CD4-positive, alpha-beta T cell (primary cell): ENCODE results near the gene LTO1. TPM values are rescaled to one million over a fixed set of nuclear protein-coding genes. Genes with fewer than 3 reads are reported as not detected.
A peak's percentile ranks its signal among the peaks of the same experiment; 100 is the strongest.

Experiments used
- ATAC-seq: fragments of 200-7000 bp; cut with Tn5 transposase; one replicate; pipeline ENCODE4 v1.10.0; 2022; ENCODE audit warnings: mild to moderate bottlenecking; ENCODE audit not compliant: poor library complexity
- CTCF ChIA-PET: fragments of 350-600 bp; sonication (Branson Sonifier 250); formaldehyde crosslinking; loops from one replicate; lab custom pipeline; 2021; ENCODE audit warnings: antibody characterized with exemption, inconsistent platforms; lab: Charles Lee
- POLR2A ChIA-PET: fragments of 350-600 bp; sonication (Branson Sonifier 250); formaldehyde crosslinking; loops from one replicate; lab custom pipeline; 2021; ENCODE audit warnings: antibody characterized with exemption, inconsistent platforms; lab: Charles Lee
- DNase-seq, 14 experiments: peaks; one replicate each; pipeline ENCODE4 v3.0.0-alpha.2; 2013 to 2020; ENCODE audit warnings: mixed read lengths in 2 of 14
- H3K27ac ChIP-seq, 2 donors: one replicate each; pipeline versions ENCODE4 v1.5.1 to v1.7.0; 2013; ENCODE audit warnings: low read length in 2 of 2, low read depth in 1 of 2, mild to moderate bottlenecking in 1 of 2
- H3K27me3 ChIP-seq, 2 experiments: 1 replicate in 1 of 2; 2 replicates in 1 of 2; pipeline versions ENCODE4 v1.6.1 to v1.7.0; 2013; ENCODE audit warnings: low read length in 2 of 2, control low read depth in 1 of 2, mild to moderate bottlenecking in 1 of 2, moderate library complexity in 1 of 2; ENCODE audit not compliant: insufficient read depth in 2 of 2, control insufficient read depth in 1 of 2
- H3K36me3 ChIP-seq: one replicate; pipeline ENCODE4 v1.6.1; 2013; ENCODE audit warnings: low read length, control low read depth; ENCODE audit not compliant: insufficient read depth
- H3K4me1 ChIP-seq: one replicate; pipeline ENCODE4 v1.6.1; 2013; ENCODE audit warnings: low read length, control low read depth; ENCODE audit not compliant: insufficient read depth
- H3K4me3 ChIP-seq: one replicate; pipeline ENCODE4 v1.5.1; 2013; ENCODE audit warnings: mild to moderate bottlenecking, low read length, moderate library complexity
- H3K9me3 ChIP-seq, 2 experiments: 1 replicate in 1 of 2; 2 replicates in 1 of 2; pipeline versions ENCODE4 v1.6.1 to v1.7.0; 2013; ENCODE audit warnings: low read length in 2 of 2, mild to moderate bottlenecking in 2 of 2, control low read depth in 1 of 2, moderate library complexity in 1 of 2; ENCODE audit not compliant: control insufficient read depth in 1 of 2, insufficient read depth in 1 of 2
- H3K27ac Mint-ChIP-seq: one replicate; pipeline ENCODE4 v1.8.0; 2020; ENCODE audit warnings: mixed read lengths
- H3K27me3 Mint-ChIP-seq: one replicate; pipeline ENCODE4 v1.8.0; 2021; ENCODE audit warnings: mixed read lengths
- H3K36me3 Mint-ChIP-seq: one replicate; pipeline ENCODE4 v1.8.0; 2021; ENCODE audit warnings: low read depth, mixed read lengths
- H3K4me1 Mint-ChIP-seq: one replicate; pipeline ENCODE4 v1.8.0; 2021; ENCODE audit warnings: low read depth, mixed read lengths
- H3K4me3 Mint-ChIP-seq: one replicate; pipeline ENCODE4 v1.8.0; 2020; ENCODE audit warnings: mild to moderate bottlenecking, mixed read lengths
- H3K9me3 Mint-ChIP-seq: one replicate; pipeline ENCODE4 v1.8.0; 2020; ENCODE audit warnings: mixed read lengths
- CTCF ChIP-seq: fragments of 200-600 bp; IDR thresholded peaks from one replicate; pipeline ENCODE4 v1.8.0; 2022; ENCODE audit warnings: antibody characterized with exemption, mild to moderate bottlenecking
- intact Hi-C, 2 experiments: fragments of 100-400 bp; cut with DNase I in 1 of 2; cut with micrococcal nuclease in 1 of 2; formaldehyde crosslinking; loops; one replicate each; pipeline versions ENCODE4 v1.15.1 to v1.9.0; 2023 to 2025; cut with DNase I, micrococcal nuclease
- total RNA-seq, 174 experiments: library from RNA in 2 of 174; stranded (reverse) in 2 of 174; gene quantifications; one replicate each; pipeline ENCODE4 v1.2.3 and lab custom pipeline; 2021 to 2026

Gene LTO1
- total RNA-seq, 2 experiments from 2014 or later = 33.5 to 35.5 TPM

- H3K4me3 Mint-ChIP-seq = peak overlapping the region; percentile 85
- ATAC-seq (no peak), DNase-seq (peak in 1 of 14 experiments; percentile 16)
- intact Hi-C loops = loop anchor here (1.0 to 10.0 kb wide), 3 partner anchors 351 to 679 kb away; no protein-coding TSS in a partner anchor
- no peaks in the 10 kb centered on the region for H3K9me3 Mint-ChIP-seq
- no peak overlapping the region for H3K4me3 ChIP-seq
- H3K27me3 ChIP-seq = peaks cover 26 to 28% of the 10 kb centered on the region in 2 experiments
- H3K4me1 Mint-ChIP-seq = peaks cover 27% of the 10 kb centered on the region
- H3K27me3 Mint-ChIP-seq = peaks cover 29% of the 10 kb centered on the region
- H3K36me3 Mint-ChIP-seq = no peaks in the 10 kb centered on the region
- CTCF ChIA-PET = interaction anchor here (1.3 to 1.9 kb wide), 3 partner anchors 31 to 543 kb away, joined by 4 to 10 read pairs (median 9); partner anchors contain the start of genes LTO1 and MYEOV
- POLR2A ChIA-PET = interaction anchor here (1.1 to 3.5 kb wide), 3 partner anchors 27 to 543 kb away, joined by 3 to 21 read pairs (median 3); no protein-coding TSS in a partner anchor
- H3K4me1 ChIP-seq = peaks cover 38% of the 10 kb centered on the region
- H3K36me3 ChIP-seq = no peaks in the 10 kb centered on the region
- H3K9me3 ChIP-seq = peaks cover 0 to 16% of the 10 kb centered on the region in 2 experiments
- H3K27ac ChIP-seq = no peak overlapping the region
- H3K27ac Mint-ChIP-seq = no peak overlapping the region
- TF ChIP-seq CTCF = peak; percentile 23
These were observed 31.5 kb downstream of the LTO1 start for GRCh38 chr11:69643646-69644045.

- Mint-ChIP-seq H3K9me3 (no peaks in the 10 kb centered on the region), H3K27ac (no peak overlapping the region), H3K27me3 (peaks cover 34% of the 10 kb centered on the region), H3K4me1 (peaks cover 31% of the 10 kb centered on the region), H3K36me3 (no peaks in the 10 kb centered on the region), H3K4me3 (peak overlapping the region; percentile 85)
- peaks cover 44% of the 10 kb centered on the region for H3K4me1 ChIP-seq
- peak; percentile 77 for ATAC-seq
- H3K4me3 ChIP-seq = peak overlapping the region; percentile 64
- peak; percentile 92 for TF ChIP-seq CTCF
- peaks cover 0 to 16% of the 10 kb centered on the region in 2 experiments for H3K9me3 ChIP-seq
- H3K27ac ChIP-seq = no peak overlapping the region
- peak; percentile 55 to 90 (median 74) for DNase-seq
- no peaks in the 10 kb centered on the region for H3K36me3 ChIP-seq
- intact Hi-C loops = loop anchor here (1.0 to 10.0 kb wide), 3 partner anchors 351 to 678 kb away; no protein-coding TSS in a partner anchor
- CTCF ChIA-PET = interaction anchor here (1.3 to 1.9 kb wide), 3 partner anchors 32 to 542 kb away, joined by 4 to 10 read pairs (median 9); partner anchors contain the start of genes LTO1 and MYEOV
- peaks cover 31 to 34% of the 10 kb centered on the region in 2 experiments for H3K27me3 ChIP-seq
- POLR2A ChIA-PET = interaction anchor here (1.1 to 3.5 kb wide), 3 partner anchors 27 to 542 kb away, joined by 3 to 21 read pairs (median 3); no protein-coding TSS in a partner anchor
These were observed 32.1 kb downstream of the LTO1 start for GRCh38 chr11:69642913-69643632.

- no peaks in the 10 kb centered on the region for H3K9me3 Mint-ChIP-seq
- H3K36me3 ChIP-seq = no peaks in the 10 kb centered on the region
- ATAC-seq = peak; percentile 45
- intact Hi-C loops = loop anchor here in 1 of 2 experiments (10.0 kb wide), 1 partner anchor 678 kb away; no protein-coding TSS in a partner anchor
- H3K27ac Mint-ChIP-seq = no peak overlapping the region
- CTCF ChIA-PET = interaction anchor here (1.3 to 1.9 kb wide), 3 partner anchors 33 to 542 kb away, joined by 4 to 10 read pairs (median 9); partner anchors contain the start of genes LTO1 and MYEOV
- DNase-seq = peak in 10 of 14 experiments; percentile 17 to 73 (median 44)
- H3K27ac ChIP-seq = no peak overlapping the region
- no peak overlapping the region for H3K4me3 Mint-ChIP-seq
- peaks cover 35 to 39% of the 10 kb centered on the region in 2 experiments for H3K27me3 ChIP-seq
- H3K4me3 ChIP-seq = peak overlapping the region; percentile 64
- H3K9me3 ChIP-seq = peaks cover 0 to 22% of the 10 kb centered on the region in 2 experiments
- H3K27me3 Mint-ChIP-seq = peaks cover 39% of the 10 kb centered on the region
- H3K4me1 ChIP-seq = peaks cover 49% of the 10 kb centered on the region
- POLR2A ChIA-PET = interaction anchor here (1.1 to 3.5 kb wide), 3 partner anchors 28 to 542 kb away, joined by 3 to 21 read pairs (median 3); no protein-coding TSS in a partner anchor
- TF ChIP-seq CTCF = no peak
- peaks cover 36% of the 10 kb centered on the region for H3K4me1 Mint-ChIP-seq
- H3K36me3 Mint-ChIP-seq = no peaks in the 10 kb centered on the region
These were observed 32.6 kb downstream of the LTO1 start for GRCh38 chr11:69642549-69642912.
